Measurements from ENCODE around the gene TNFRSF1A.

DNA sequence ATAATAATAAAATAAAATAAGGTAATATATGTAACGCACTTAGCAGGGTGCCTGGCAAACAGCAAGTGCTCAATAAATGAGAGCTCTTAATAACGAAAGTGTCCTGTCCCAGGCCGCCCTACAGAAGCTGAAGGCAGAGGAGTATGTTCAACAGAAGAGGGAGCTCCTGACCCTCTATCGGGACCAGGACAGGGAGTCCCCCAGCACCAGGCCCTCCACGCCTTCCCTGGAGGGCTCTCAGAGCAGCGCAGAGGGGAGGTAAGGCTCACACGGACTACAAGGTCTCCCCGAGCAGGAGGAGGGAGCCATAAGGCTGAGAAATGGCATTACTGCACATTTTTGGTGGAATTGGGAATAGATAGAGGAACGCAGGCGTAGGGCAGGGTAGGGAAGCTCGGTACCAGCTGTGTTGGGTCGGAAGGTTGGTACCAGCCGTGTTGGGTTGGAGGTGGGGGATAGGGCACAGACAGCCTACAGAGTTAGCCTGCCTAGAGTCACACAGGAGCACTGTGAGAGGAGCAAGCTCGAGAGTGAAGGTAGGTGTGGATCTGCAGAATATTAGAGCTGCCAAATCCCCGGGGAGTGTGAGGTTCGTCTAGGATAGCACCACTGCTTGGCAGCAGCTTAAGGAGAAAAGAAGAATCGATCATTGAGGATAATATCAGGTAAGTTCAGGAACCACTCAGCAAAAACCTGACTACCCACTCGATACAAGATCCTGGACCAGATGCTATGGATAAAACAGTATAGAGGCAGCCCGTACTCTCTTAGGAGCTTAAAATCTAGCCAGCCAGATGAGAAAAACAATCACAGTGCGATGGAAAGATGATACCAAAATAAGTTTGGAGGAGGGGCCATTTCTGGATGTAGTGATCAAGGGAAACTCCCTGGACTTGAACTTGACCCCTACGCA, 15.3 kb downstream of the TNFRSF1A start:
- TF ChIP-seq, protein P1, sequence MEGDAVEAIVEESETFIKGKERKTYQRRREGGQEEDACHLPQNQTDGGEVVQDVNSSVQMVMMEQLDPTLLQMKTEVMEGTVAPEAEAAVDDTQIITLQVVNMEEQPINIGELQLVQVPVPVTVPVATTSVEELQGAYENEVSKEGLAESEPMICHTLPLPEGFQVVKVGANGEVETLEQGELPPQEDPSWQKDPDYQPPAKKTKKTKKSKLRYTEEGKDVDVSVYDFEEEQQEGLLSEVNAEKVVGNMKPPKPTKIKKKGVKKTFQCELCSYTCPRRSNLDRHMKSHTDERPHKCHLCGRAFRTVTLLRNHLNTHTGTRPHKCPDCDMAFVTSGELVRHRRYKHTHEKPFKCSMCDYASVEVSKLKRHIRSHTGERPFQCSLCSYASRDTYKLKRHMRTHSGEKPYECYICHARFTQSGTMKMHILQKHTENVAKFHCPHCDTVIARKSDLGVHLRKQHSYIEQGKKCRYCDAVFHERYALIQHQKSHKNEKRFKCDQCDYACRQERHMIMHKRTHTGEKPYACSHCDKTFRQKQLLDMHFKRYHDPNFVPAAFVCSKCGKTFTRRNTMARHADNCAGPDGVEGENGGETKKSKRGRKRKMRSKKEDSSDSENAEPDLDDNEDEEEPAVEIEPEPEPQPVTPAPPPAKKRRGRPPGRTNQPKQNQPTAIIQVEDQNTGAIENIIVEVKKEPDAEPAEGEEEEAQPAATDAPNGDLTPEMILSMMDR (IDR thresholded peaks at IDR 0.05; ENCODE audit: low read depth, low read length): peak; percentile 37
- TF ChIP-seq EZH2phosphoT487 (IDR thresholded peaks at IDR 0.05; ENCODE audit: low read depth): no peak
